Measurements from ENCODE around the gene KLHDC4.
"Not testable (repeated sequence)": the region's sequence is repeated elsewhere in the genome, so short reads cannot be mapped to it uniquely, and the experiment has no call there.

Gene KLHDC4

GRCh38 chr16:87723226-87723623 is 42.6 kb downstream of the KLHDC4 start:
- no peak for DNase-seq (ENCODE audit: low read depth)
- H3K4me3 ChIP-seq (ENCODE audit: low read depth, low read length) = no peak overlapping the region
- no peak for TF ChIP-seq CTCF (IDR thresholded peaks at IDR 0.05; ENCODE audit: control insufficient read depth, extremely low read depth, insufficient read depth)

- no peak for DNase-seq (ENCODE audit: low read depth)
- TF ChIP-seq CTCF (IDR thresholded peaks at IDR 0.05; ENCODE audit: control insufficient read depth, extremely low read depth, insufficient read depth) = no peak
- no peak overlapping the region for H3K4me3 ChIP-seq (ENCODE audit: low read depth, low read length)
These were observed 43.1 kb downstream of the KLHDC4 start for GRCh38 chr16:87722590-87723225.

- no peak overlapping the region for H3K4me3 ChIP-seq (ENCODE audit: low read depth, low read length)
- no peak for TF ChIP-seq CTCF (IDR thresholded peaks at IDR 0.05; ENCODE audit: control insufficient read depth, extremely low read depth, insufficient read depth)
- DNase-seq (ENCODE audit: low read depth) = no peak
These were observed 43.9 kb downstream of the KLHDC4 start for GRCh38 chr16:87721622-87722585.

GRCh38 chr16:87720446-87720845 is 45.3 kb downstream of the KLHDC4 start:
- H3K4me3 ChIP-seq (ENCODE audit: low read depth, low read length) = no peak overlapping the region
- no peak for TF ChIP-seq CTCF (IDR thresholded peaks at IDR 0.05; ENCODE audit: control insufficient read depth, extremely low read depth, insufficient read depth)
- DNase-seq (ENCODE audit: low read depth) = no peak

- DNase-seq (ENCODE audit: low read depth); H3K4me3 ChIP-seq (ENCODE audit: low read depth, low read length): not testable (repeated sequence)
These were observed 47.0 kb downstream of the KLHDC4 start for GRCh38 chr16:87718831-87719230.

GRCh38 chr16:87715658-87716057 is 50.1 kb downstream of the KLHDC4 start:
- no peak for TF ChIP-seq CTCF (IDR thresholded peaks at IDR 0.05; ENCODE audit: control insufficient read depth, extremely low read depth, insufficient read depth)
- DNase-seq (ENCODE audit: low read depth) = no peak
- no peak overlapping the region for H3K4me3 ChIP-seq (ENCODE audit: low read depth, low read length)

- H3K4me3 ChIP-seq (ENCODE audit: low read depth, low read length) = no peak overlapping the region
- TF ChIP-seq CTCF (IDR thresholded peaks at IDR 0.05; ENCODE audit: control insufficient read depth, extremely low read depth, insufficient read depth) = no peak
- no peak for DNase-seq (ENCODE audit: low read depth)
These were observed 50.6 kb downstream of the KLHDC4 start for GRCh38 chr16:87715231-87715630.

Data from LNCaP clone FGC (cell line).